HL-60 (cell line): ENCODE data around the gene CABLES2.

ENCODE experiments used
- CTCF ChIP-seq: IDR thresholded peaks from one replicate; pipeline ENCODE4 v1.5.1; 2011; ENCODE audit warnings: low read length, control low read depth, inconsistent platforms; ENCODE audit not compliant: insufficient read depth
- GABPA ChIP-seq: IDR thresholded peaks from 2 replicates; pipeline ENCODE4 v1.6.1; 2012; ENCODE audit warnings: low read depth
- POLR2AphosphoS5 ChIP-seq: IDR thresholded peaks from 2 replicates; pipeline ENCODE4 v1.6.1; 2012; ENCODE audit warnings: low read depth
- REST ChIP-seq: IDR thresholded peaks from 2 replicates; pipeline ENCODE4 v1.6.1; 2012; ENCODE audit warnings: low read depth; ENCODE audit not compliant: insufficient replicate concordance
- SPI1 ChIP-seq: IDR thresholded peaks from 2 replicates; pipeline ENCODE4 v1.6.1; 2012; ENCODE audit warnings: low read depth, mild to moderate bottlenecking, borderline replicate concordance

GRCh38 chr20:62369815-62370114 lies 37.3 kb downstream of the CABLES2 start:
- TF ChIP-seq CTCF (no peak), REST (no peak), POLR2AphosphoS5 (no peak), GABPA (no peak), SPI1 (no peak)
